ENCODE results near the gene RELN. TPM values are rescaled to one million over a fixed set of nuclear protein-coding genes. Genes with fewer than 3 reads are reported as not detected.

Gene RELN
- total RNA-seq, 4 donors from 2014 or later: 1.8 to 47.4 (median 6.7) TPM

DNA sequence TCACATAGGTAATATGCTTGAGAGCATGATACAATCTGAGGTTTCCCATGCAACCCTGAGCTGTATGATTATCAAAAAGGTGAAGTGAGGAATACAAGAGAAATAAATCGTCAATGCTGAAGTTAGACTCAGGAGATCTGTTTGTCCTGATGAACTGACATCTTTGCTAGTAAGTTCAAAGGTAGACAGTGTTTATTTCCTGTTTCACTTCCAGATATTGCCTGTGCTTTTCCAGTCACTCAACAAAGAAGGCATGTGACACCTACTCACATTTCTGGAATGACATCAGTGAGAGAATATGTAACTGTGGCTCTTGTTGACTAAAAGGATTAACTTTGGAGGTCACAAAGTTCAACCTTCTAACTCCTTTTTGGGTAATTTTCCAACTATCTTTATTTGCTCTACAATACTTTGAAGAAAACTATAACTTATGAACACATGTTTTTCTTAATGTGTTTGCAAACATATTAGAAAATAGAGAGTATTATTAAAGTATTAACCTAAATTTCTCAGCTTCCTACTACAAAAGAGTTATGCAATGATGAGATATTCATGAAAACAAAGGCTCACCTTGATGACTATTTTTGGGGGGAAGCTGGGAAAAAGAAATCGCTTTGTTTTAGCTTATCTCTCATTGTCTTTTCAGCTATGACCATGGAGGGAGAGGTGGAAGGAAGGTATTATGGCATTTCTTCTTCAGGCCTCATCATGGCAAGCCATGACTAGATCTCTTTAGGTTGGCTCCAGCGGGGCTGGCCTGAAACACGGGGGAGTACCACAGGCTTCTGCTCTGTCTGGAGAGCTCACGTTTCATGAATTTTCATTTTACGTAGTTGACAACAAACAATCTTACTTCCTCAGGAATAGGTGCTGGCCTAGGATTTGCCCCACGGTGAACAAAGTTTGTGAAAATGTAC is 328.7 kb downstream of the RELN start:
- DNase-seq: no peak
- Histone ChIP-seq H3K4me1 (no peaks in the 10 kb centered on the region), H3K27ac (no peak overlapping the region), H3K36me3 (no peaks in the 10 kb centered on the region), H3K9me3 (no peaks in the 10 kb centered on the region), H3K27me3 (no peaks in the 10 kb centered on the region), H3K4me3 (no peak overlapping the region)
- TF ChIP-seq, protein P1, sequence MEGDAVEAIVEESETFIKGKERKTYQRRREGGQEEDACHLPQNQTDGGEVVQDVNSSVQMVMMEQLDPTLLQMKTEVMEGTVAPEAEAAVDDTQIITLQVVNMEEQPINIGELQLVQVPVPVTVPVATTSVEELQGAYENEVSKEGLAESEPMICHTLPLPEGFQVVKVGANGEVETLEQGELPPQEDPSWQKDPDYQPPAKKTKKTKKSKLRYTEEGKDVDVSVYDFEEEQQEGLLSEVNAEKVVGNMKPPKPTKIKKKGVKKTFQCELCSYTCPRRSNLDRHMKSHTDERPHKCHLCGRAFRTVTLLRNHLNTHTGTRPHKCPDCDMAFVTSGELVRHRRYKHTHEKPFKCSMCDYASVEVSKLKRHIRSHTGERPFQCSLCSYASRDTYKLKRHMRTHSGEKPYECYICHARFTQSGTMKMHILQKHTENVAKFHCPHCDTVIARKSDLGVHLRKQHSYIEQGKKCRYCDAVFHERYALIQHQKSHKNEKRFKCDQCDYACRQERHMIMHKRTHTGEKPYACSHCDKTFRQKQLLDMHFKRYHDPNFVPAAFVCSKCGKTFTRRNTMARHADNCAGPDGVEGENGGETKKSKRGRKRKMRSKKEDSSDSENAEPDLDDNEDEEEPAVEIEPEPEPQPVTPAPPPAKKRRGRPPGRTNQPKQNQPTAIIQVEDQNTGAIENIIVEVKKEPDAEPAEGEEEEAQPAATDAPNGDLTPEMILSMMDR (IDR thresholded peaks at IDR 0.05): no peak
- TF ChIP-seq POLR2A (IDR thresholded peaks at IDR 0.05): no peak
- intact Hi-C loops (cut with DNase I; ENCODE audit: low total_unique reads): no loop called here

DNA sequence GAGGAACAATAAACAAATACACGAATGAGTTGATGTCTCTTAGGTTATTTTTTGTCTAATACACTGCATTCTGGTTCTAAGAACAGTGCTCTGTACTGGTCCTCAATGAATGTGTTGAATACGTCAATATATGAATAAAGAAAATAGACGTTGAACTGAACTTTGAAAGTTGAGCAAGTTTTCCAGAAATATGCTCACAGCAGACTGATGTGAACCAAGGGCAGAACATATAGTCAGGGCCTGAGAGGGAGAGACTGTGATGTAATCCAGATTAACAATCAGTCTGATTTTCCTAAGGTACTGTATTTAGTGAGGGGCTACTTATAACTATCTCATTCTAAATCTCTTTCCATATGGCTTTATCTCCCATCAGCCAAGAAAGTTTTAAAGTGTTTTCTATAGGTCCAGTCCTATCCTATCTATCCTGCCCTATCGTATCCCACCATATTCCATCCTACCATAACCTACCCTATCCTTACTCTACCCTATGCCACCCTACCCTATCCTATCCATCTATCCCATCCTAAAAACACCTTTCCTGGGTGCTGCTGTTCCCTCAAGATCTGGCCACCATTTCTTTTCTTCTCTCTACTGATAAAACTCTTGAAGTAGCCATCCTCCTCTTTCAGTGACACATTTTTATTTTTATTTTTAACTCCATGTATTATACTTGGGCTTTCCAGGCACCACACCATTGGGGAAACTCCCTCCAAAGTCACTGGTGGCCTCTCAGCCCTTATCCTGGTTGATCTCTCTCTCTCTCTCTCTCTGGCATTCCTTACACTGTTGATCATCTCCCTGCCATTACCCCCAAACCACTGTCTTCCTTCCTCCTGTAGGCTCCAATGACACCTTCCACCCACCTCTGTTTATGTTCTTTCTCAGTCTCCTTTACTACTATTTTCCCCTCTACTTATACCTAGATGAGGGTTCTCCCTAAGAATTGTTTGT is 331.1 kb downstream of the RELN start:
- H3K4me3 ChIP-seq: no peak overlapping the region
- DNase-seq: no peak
- intact Hi-C loops (cut with DNase I; ENCODE audit: low total_unique reads): no loop called here

DNA sequence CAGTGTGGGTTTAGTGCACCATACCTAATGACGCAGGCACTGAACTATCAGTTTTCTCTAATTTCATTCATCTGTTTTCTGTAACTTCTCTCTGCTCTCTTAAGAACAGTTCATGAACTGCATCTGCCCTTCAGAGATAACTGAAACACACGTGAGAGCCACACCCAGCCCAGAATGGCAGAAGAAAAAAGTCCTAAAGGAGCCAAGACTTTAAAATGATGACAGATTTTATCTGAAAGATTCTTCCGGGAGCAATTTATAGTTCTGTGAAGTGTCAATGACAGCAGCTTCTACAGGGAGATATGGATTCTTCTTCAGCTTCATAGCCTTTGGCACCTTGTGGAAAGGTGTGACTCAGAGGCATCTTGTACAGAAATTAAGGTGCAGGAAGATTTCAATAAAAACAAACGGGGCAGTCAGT is 332.0 kb downstream of the RELN start:
- H3K4me1 ChIP-seq: no peaks in the 10 kb centered on the region
- TF ChIP-seq, protein P1 (IDR thresholded peaks at IDR 0.05): no peak
- no peak for TF ChIP-seq POLR2A (IDR thresholded peaks at IDR 0.05)
- DNase-seq: no peak
- no peaks in the 10 kb centered on the region for H3K36me3 ChIP-seq
- no peak overlapping the region for H3K4me3 ChIP-seq
- no peaks in the 10 kb centered on the region for H3K27me3 ChIP-seq
- H3K9me3 ChIP-seq: no peaks in the 10 kb centered on the region
- intact Hi-C loops (cut with DNase I; ENCODE audit: low total_unique reads): no loop called here
- no peak overlapping the region for H3K27ac ChIP-seq

More for the DNA sequence above, 331.1 kb downstream of the RELN start:
- Histone ChIP-seq H3K4me1 (no peaks in the 10 kb centered on the region), H3K36me3 (no peaks in the 10 kb centered on the region), H3K27me3 (no peaks in the 10 kb centered on the region), H3K27ac (no peak overlapping the region), H3K9me3 (no peaks in the 10 kb centered on the region)
- TF ChIP-seq, protein P1 (IDR thresholded peaks at IDR 0.05): no peak

DNA sequence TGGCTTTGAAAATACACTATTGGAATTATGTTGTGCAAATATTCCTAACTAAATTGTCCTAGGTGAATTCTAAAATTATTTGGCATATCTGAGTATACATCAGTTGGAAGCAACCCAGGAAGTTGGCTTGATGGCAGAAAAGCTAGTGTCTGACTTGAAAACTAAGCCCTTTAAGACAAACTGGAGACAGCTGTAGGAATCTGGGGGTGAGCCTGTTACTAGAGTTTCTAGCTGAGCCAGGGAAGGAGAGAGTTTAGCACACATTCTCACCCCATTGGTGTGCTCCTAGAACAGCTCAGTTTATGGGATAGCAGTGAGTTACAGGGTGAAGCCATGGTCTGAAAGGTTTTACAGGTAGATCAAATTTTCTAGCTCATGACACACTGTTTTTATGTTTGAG is 333.2 kb downstream of the RELN start:
- no peak for DNase-seq
- TF ChIP-seq, protein P1 (IDR thresholded peaks at IDR 0.05): no peak
- TF ChIP-seq POLR2A (IDR thresholded peaks at IDR 0.05): no peak
- intact Hi-C loops (cut with DNase I; ENCODE audit: low total_unique reads): no loop called here
- no peaks in the 10 kb centered on the region for H3K36me3 ChIP-seq
- H3K4me1 ChIP-seq: no peaks in the 10 kb centered on the region
- no peak overlapping the region for H3K4me3 ChIP-seq
- no peaks in the 10 kb centered on the region for H3K27me3 ChIP-seq
- H3K9me3 ChIP-seq: no peaks in the 10 kb centered on the region
- no peak overlapping the region for H3K27ac ChIP-seq
